IMR-90 (cell line): ENCODE results near the gene NTM. TPM values are rescaled to one million over a fixed set of nuclear protein-coding genes. Genes with fewer than 3 reads are reported as not detected.
A peak's percentile ranks its signal among the peaks of the same experiment; 100 is the strongest.

Source experiments
- ATAC-seq: fragments of 200-7000 bp; cut with Tn5 transposase; 2 replicates; pipeline ENCODE4 v1.9.1; 2020; ENCODE audit warnings: low read depth, mild to moderate bottlenecking, moderate library complexity
- BruUV-seq: library from RNA; stranded (reverse); fragments of 400-500 nt; replicated peaks from 2 replicates; lab custom pipeline; 2021; lab: Mats Ljungman, UMichigan
- CTCF ChIA-PET: fragments of 300-600 bp; formaldehyde crosslinking; extraction: SDS; loops from one replicate; lab custom pipeline; 2021; ENCODE audit warnings: antibody characterized with exemption; lab: Yijun Ruan, JAX
- POLR2A ChIA-PET: fragments of 300-600 bp; sonication (Branson Sonifier 250); formaldehyde crosslinking; loops from one replicate; lab custom pipeline; 2022; ENCODE audit warnings: antibody characterized with exemption; ENCODE audit not compliant: unreplicated experiment; lab: Charles Lee
- DNase-seq: peaks from one replicate; pipeline ENCODE4 v3.0.0; 2013
- H2AFZ ChIP-seq: replicated peaks from 2 replicates; pipeline ENCODE3; 2013; ENCODE audit warnings: low read length, mild to moderate bottlenecking; ENCODE audit not compliant: poor library complexity
- H2AK5ac ChIP-seq: 2 replicates; pipeline ENCODE4 v1.6.1; 2013; ENCODE audit warnings: low read depth, low read length, inconsistent platforms
- H2AK9ac ChIP-seq: replicated peaks from 2 replicates; pipeline ENCODE3; 2013; ENCODE audit warnings: mild to moderate bottlenecking, low read depth, low read length, moderate library complexity; ENCODE audit not compliant: poor library complexity
- H2BK120ac ChIP-seq: 2 replicates; pipeline ENCODE4 v1.6.1; 2013; ENCODE audit warnings: low read depth, low read length, inconsistent platforms
- H2BK15ac ChIP-seq: 3 replicates; pipeline ENCODE4 v1.6.1; 2013; ENCODE audit warnings: low read depth, low read length, inconsistent platforms
- H2BK20ac ChIP-seq: 2 replicates; pipeline ENCODE4 v1.6.1; 2013; ENCODE audit warnings: low read depth, mild to moderate bottlenecking, inconsistent platforms, low read length, moderate library complexity
- H2BK5ac ChIP-seq: 2 replicates; pipeline ENCODE4 v1.6.1; 2013; ENCODE audit warnings: mild to moderate bottlenecking, low read depth, low read length, inconsistent platforms; ENCODE audit not compliant: poor library complexity, severe bottlenecking
- H3K14ac ChIP-seq: replicated peaks from 2 replicates; pipeline ENCODE4 v1.6.1; 2013; ENCODE audit warnings: low read depth, low read length, inconsistent platforms
- H3K18ac ChIP-seq: 2 replicates; pipeline ENCODE4 v1.6.1; 2013; ENCODE audit warnings: low read depth, low read length, control low read depth
- H3K23ac ChIP-seq: 2 replicates; pipeline ENCODE4 v1.6.1; 2013; ENCODE audit warnings: low read depth, low read length, inconsistent platforms
- H3K27ac ChIP-seq: 2 replicates; pipeline ENCODE4 v1.5.1; 2013; ENCODE audit warnings: mild to moderate bottlenecking, control low read depth, low read length; ENCODE audit not compliant: insufficient read depth
- H3K27me3 ChIP-seq: 2 replicates; pipeline ENCODE4 v1.6.1; 2013; ENCODE audit warnings: low read length; ENCODE audit not compliant: control insufficient read depth, insufficient read depth
- H3K36me3 ChIP-seq: 2 replicates; pipeline ENCODE4 v1.6.1; 2013; ENCODE audit warnings: low read length, mixed read lengths; ENCODE audit not compliant: control insufficient read depth, insufficient read depth
- H3K4ac ChIP-seq: 2 replicates; pipeline ENCODE4 v1.6.1; 2013; ENCODE audit warnings: low read depth, low read length, inconsistent platforms
- H3K4me1 ChIP-seq: 2 replicates; pipeline ENCODE4 v1.6.1; 2013; ENCODE audit warnings: low read length, mixed read lengths; ENCODE audit not compliant: control insufficient read depth, insufficient read depth
- H3K4me2 ChIP-seq: 2 replicates; pipeline ENCODE4 v1.6.1; 2013; ENCODE audit warnings: low read depth, mild to moderate bottlenecking, control low read depth, low read length, moderate library complexity
- H3K4me3 ChIP-seq: 2 replicates; pipeline ENCODE4 v1.5.1; 2013; ENCODE audit warnings: low read depth, mild to moderate bottlenecking, control low read depth, low read length, moderate library complexity; ENCODE audit not compliant: insufficient read depth
- H3K56ac ChIP-seq: 2 replicates; pipeline ENCODE4 v1.6.1; 2013; ENCODE audit warnings: low read length, inconsistent platforms; ENCODE audit not compliant: insufficient read depth; ENCODE audit errors: extremely low read depth
- H3K79me1 ChIP-seq, 2 experiments: 2 replicates each; pipeline ENCODE4 v1.6.1; 2013; ENCODE audit warnings: low read length in 2 of 2, inconsistent platforms in 1 of 2, low read depth in 1 of 2
- H3K9ac ChIP-seq: 2 replicates; pipeline ENCODE4 v1.6.1; 2013; ENCODE audit warnings: low read depth, low read length, control low read depth
- H3K9me1 ChIP-seq: 2 replicates; pipeline ENCODE4 v1.6.1; 2013; ENCODE audit warnings: low read length, inconsistent platforms; ENCODE audit not compliant: insufficient read depth
- H3K9me3 ChIP-seq: 2 replicates; pipeline ENCODE4 v1.6.1; 2013; ENCODE audit warnings: low read length; ENCODE audit not compliant: control insufficient read depth, insufficient read depth
- H4K20me1 ChIP-seq: 2 replicates; pipeline ENCODE4 v1.6.1; 2013; ENCODE audit warnings: low read length, inconsistent platforms; ENCODE audit not compliant: insufficient read depth
- H4K5ac ChIP-seq: 2 replicates; pipeline ENCODE4 v1.6.1; 2013; ENCODE audit warnings: mild to moderate bottlenecking, low read depth, low read length, control low read depth
- H4K8ac ChIP-seq, 2 experiments: 2 replicates each; pipeline ENCODE4 v1.6.1; 2013; ENCODE audit warnings: low read depth in 2 of 2, low read length in 2 of 2, control low read depth in 1 of 2, inconsistent platforms in 1 of 2
- H4K91ac ChIP-seq: 2 replicates; pipeline ENCODE4 v1.6.1; 2013; ENCODE audit warnings: low read depth, low read length, inconsistent platforms; ENCODE audit not compliant: insufficient read depth
- CEBPB ChIP-seq: IDR thresholded peaks from 2 replicates; pipeline ENCODE4 v1.6.1; 2012; ENCODE audit warnings: low read depth, low read length, improper control_type of control experiment
- CTCF ChIP-seq: conservative IDR thresholded peaks from 2 replicates; pipeline ENCODE4 v1.5.1; 2012; ENCODE audit warnings: mild to moderate bottlenecking, low read depth, low read length, improper control_type of control experiment
- ELK1 ChIP-seq: fragments of 150-350 bp; IDR thresholded peaks from 2 replicates; pipeline ENCODE4 v1.6.1; 2016; ENCODE audit warnings: low read depth, mild to moderate bottlenecking, low read length, moderate library complexity, borderline replicate concordance
- MAFK ChIP-seq: IDR thresholded peaks from 2 replicates; pipeline ENCODE4 v1.6.1; 2012; ENCODE audit warnings: low read depth, low read length, improper control_type of control experiment
- MXI1 ChIP-seq: IDR thresholded peaks from 2 replicates; pipeline ENCODE4 v1.6.1; 2012; ENCODE audit warnings: low read depth, mild to moderate bottlenecking, low read length, moderate library complexity, borderline replicate concordance
- NFE2L2 ChIP-seq: fragments of 150-350 bp; IDR thresholded peaks from 2 replicates; pipeline ENCODE4 v1.6.1; 2016; ENCODE audit warnings: low read depth, mild to moderate bottlenecking, low read length
- POLR2A ChIP-seq: IDR thresholded peaks from 2 replicates; pipeline ENCODE4 v1.6.1; 2012; ENCODE audit warnings: mild to moderate bottlenecking, low read depth, low read length
- RCOR1 ChIP-seq: IDR thresholded peaks from 2 replicates; pipeline ENCODE4 v1.6.1; 2012; ENCODE audit warnings: mild to moderate bottlenecking, low read length, improper control_type of control experiment; ENCODE audit not compliant: insufficient replicate concordance
- RFX5 ChIP-seq: IDR thresholded peaks from 2 replicates; pipeline ENCODE4 v1.8.0; 2012; ENCODE audit warnings: low read depth, mild to moderate bottlenecking, low read length, moderate library complexity
- SMC3 ChIP-seq: fragments of 150-350 bp; IDR thresholded peaks from 2 replicates; pipeline ENCODE4 v1.6.1; 2016; ENCODE audit warnings: low read depth, mild to moderate bottlenecking, antibody characterized with exemption, low read length, moderate library complexity
- WGBS, 2 experiments: methylation state at CpG; one replicate each; pipeline versions ENCODE4 v1.1.5 to v1.1.7; 2013; ENCODE audit warnings: missing lambda C conversion rate in 2 of 2; ENCODE audit not compliant: insufficient read length in 1 of 2; ENCODE audit errors: extremely low coverage in 2 of 2; 5-methylcytosine and 5-hydroxymethylcytosine counted together
- dilution Hi-C: fragments of 300-500 bp; cut with HindIII; formaldehyde crosslinking; loops from one replicate; pipeline ENCODE4 v1.14.3; 2018; ENCODE audit warnings: low sequenced_read_pairs; ENCODE audit not compliant: unreplicated experiment
- in situ Hi-C: fragments of 300-500 bp; cut with MboI; formaldehyde crosslinking; loops from 3 replicates; pipeline ENCODE4 v1.14.3; 2019; ENCODE audit warnings: low sequenced_read_pairs, inconsistent platforms, mixed read lengths
- intact Hi-C: fragments of 100-400 bp; cut with micrococcal nuclease; formaldehyde crosslinking; loops from 2 replicates; pipeline ENCODE4 v1.10.0; 2022
- polyA plus RNA-seq, 3 experiments: library from polyadenylated mRNA; depleted of rRNA; stranded (reverse); fragments of >200 nt; gene quantifications; 2 replicates each; pipeline ENCODE4 v1.2.3, GENCODE V29; 2012; ENCODE audit warnings: low replicate concordance in 1 of 3
- total RNA-seq: library from RNA; depleted of rRNA; stranded (reverse); fragments of >200 nt; gene quantifications from 2 replicates; pipeline ENCODE4 v1.2.3, GENCODE V29; 2012

The NTM gene
- total and polyA plus RNA-seq, 2 of the 4 experiments (the other 2 are of a cell fraction) = 19.5 to 25.5 TPM

GRCh38 chr11:132046288-132046865 is 676.0 kb downstream of the NTM start:
- ATAC-seq (no peak), DNase-seq (no peak)
- no peaks in the 10 kb centered on the region for H3K36me3 ChIP-seq
- H2BK120ac ChIP-seq = no peak overlapping the region
- peak overlapping the region; percentile 17 for H2BK5ac ChIP-seq
- no peak overlapping the region for H3K56ac ChIP-seq
- TF ChIP-seq SMC3 (no peak), RCOR1 (no peak), RFX5 (no peak), ELK1 (no peak), CEBPB (no peak), MAFK (no peak), NFE2L2 (no peak), CTCF (no peak), MXI1 (no peak), POLR2A (no peak)
- peak overlapping the region; percentile 33; the same call in 1 of the 2 replicates for H4K91ac ChIP-seq
- no peak overlapping the region for H3K14ac ChIP-seq
- H4K5ac ChIP-seq = peak overlapping the region; percentile 72; the same call in 1 of the 2 replicates
- no peaks in the 10 kb centered on the region for H4K20me1 ChIP-seq
- H2AK9ac ChIP-seq = no peak overlapping the region
- no peaks in the 10 kb centered on the region for H3K27me3 ChIP-seq
- peak overlapping the region; percentile 20; the same call in 1 of the 2 replicates for H3K23ac ChIP-seq
- H3K79me1 ChIP-seq = peaks cover under 1 to 37% of the 10 kb centered on the region in 2 experiments; a peak in 3 of 4 replicates
- no peak overlapping the region for H2BK15ac ChIP-seq
- CTCF ChIA-PET = no interaction called here
- H3K18ac ChIP-seq = 0 out of 2 replicates have a peak overlapping the region, but pooled peaks have one; percentile 16
- POLR2A ChIA-PET = no interaction called here
- BruUV-seq = no TSS peak
- no peaks in the 10 kb centered on the region for H3K9me3 ChIP-seq
- H3K4me1 ChIP-seq = peaks cover 14% of the 10 kb centered on the region
- H3K4ac ChIP-seq = no peak overlapping the region
- H3K27ac ChIP-seq = no peak overlapping the region
- H2AK5ac ChIP-seq = peak overlapping the region; percentile 65; the same call in 1 of the 2 replicates
- intact Hi-C loops (no loop called here), dilution Hi-C loops (no loop called here), in situ Hi-C loops (no loop called here)
- WGBS, 2 experiments = no CpG with 5 or more reads among the region's 2 CpGs
- H4K8ac ChIP-seq = peak overlapping the region in 1 of 2 experiments; percentile 60; a peak in 1 of 4 replicates
- H2AFZ ChIP-seq = no peak overlapping the region
- peaks cover 9% of the 10 kb centered on the region for H3K9me1 ChIP-seq
- H3K4me2 ChIP-seq = no peak overlapping the region
- H3K9ac ChIP-seq = no peak overlapping the region
- peak overlapping the region; percentile 24; the same call in 1 of the 2 replicates for H2BK20ac ChIP-seq
- no peak overlapping the region for H3K4me3 ChIP-seq
